Activated CD8-positive, alpha-beta memory T cell treated with anti-CD3 and anti-CD28 coated beads, Interleukin-2, amount 50 U/mL, for 4 hours (primary cell): ENCODE data around the gene ARL3.

Experiments used
- DNase-seq: peaks from one replicate; pipeline ENCODE4 v3.0.0-alpha.2; 2020

ARL3 gene

GRCh38 chr10:102633287-102633686, 80.9 kb downstream of the ARL3 start:
- DNase-seq: peak; percentile 44

GRCh38 chr10:102632394-102633111, 81.6 kb downstream of the ARL3 start:
- DNase-seq: no peak

- no peak for DNase-seq
Observed at GRCh38 chr10:102631525-102632393, 82.4 kb downstream of the ARL3 start.

- no peak for DNase-seq
Observed at GRCh38 chr10:102630663-102631062, 83.5 kb downstream of the ARL3 start.

GRCh38 chr10:102629661-102630614, 84.3 kb downstream of the ARL3 start:
- DNase-seq: no peak

- DNase-seq: no peak
Observed at GRCh38 chr10:102628451-102628911, 85.7 kb downstream of the ARL3 start.

- DNase-seq: no peak
Observed at GRCh38 chr10:102627736-102628293, 86.4 kb downstream of the ARL3 start.

GRCh38 chr10:102627291-102627735, 86.9 kb downstream of the ARL3 start:
- no peak for DNase-seq

GRCh38 chr10:102626026-102626685, 88.0 kb downstream of the ARL3 start:
- no peak for DNase-seq

- no peak for DNase-seq
Observed at GRCh38 chr10:102624751-102625645, 89.2 kb downstream of the ARL3 start.

GRCh38 chr10:102624094-102624493, 90.1 kb downstream of the ARL3 start:
- no peak for DNase-seq
